ENCODE data around the gene MUC13.

The MUC13 gene

DNA sequence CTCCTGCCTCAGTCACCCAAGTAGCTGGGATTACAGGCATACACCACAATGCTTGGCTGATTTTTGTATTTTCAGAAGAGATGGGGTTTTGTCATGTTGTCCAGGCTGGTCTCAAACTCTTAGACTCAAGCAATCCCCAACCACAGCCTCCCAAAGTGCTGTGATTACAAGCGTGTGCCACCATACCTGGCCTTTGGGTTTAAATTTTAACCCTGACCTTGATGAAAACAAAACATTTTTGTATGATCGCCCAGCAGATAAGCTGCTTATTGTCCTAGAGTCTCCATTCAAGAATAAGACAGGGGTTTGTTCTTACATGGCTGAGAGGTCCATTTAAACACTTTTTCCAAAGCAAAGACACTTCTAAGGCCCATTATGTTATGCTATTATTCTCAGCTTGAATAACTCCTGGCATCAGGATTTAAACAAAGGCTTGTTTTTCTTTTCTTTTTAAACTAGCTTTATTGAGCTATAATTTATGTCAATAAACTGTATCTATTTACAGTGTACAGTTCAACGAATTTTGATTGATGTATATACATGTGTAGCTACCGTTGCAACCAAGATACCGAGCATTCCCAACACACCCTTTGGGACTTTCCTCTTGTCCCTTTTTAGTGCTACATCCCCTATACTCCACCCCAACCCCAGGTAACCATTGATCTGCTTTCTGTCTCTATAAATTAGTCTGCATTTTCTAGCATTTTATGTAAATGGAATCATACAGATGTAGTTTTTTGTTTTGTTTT lies 1.4 kb upstream of the MUC13 start:
- H3K4me3 ChIP-seq (ENCODE audit: low read depth, low read length), result no peak overlapping the region
- TF ChIP-seq, protein P1, sequence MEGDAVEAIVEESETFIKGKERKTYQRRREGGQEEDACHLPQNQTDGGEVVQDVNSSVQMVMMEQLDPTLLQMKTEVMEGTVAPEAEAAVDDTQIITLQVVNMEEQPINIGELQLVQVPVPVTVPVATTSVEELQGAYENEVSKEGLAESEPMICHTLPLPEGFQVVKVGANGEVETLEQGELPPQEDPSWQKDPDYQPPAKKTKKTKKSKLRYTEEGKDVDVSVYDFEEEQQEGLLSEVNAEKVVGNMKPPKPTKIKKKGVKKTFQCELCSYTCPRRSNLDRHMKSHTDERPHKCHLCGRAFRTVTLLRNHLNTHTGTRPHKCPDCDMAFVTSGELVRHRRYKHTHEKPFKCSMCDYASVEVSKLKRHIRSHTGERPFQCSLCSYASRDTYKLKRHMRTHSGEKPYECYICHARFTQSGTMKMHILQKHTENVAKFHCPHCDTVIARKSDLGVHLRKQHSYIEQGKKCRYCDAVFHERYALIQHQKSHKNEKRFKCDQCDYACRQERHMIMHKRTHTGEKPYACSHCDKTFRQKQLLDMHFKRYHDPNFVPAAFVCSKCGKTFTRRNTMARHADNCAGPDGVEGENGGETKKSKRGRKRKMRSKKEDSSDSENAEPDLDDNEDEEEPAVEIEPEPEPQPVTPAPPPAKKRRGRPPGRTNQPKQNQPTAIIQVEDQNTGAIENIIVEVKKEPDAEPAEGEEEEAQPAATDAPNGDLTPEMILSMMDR (IDR thresholded peaks at IDR 0.05; ENCODE audit: insufficient read depth, low read depth, low read length, missing control alignments), result no peak
- DNase-seq (ENCODE audit: low read depth), result no peak

DNA sequence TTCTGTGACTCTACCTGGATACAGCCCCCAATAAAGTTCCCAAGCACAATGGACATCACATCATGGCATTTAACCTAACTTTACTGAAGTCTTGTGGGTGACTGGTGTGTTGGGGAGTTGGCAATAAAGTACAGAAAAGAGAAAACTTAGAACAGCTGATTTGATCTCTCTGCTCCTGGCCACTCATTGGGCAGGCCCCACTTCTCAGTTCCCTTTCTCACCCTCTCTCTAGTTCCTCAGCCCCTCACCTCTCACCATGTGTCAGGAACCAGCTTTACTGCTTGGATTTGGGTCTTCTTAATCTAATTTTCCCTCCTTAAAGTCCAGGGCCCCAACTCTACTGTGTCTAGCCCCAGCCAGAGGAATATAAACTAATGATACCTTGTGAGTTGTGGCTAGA lies 713 bp upstream of the MUC13 start:
- TF ChIP-seq, protein P1 (IDR thresholded peaks at IDR 0.05; ENCODE audit: insufficient read depth, low read depth, low read length, missing control alignments), result no peak
- DNase-seq (ENCODE audit: low read depth), result peak; percentile 46
- no peak overlapping the region for H3K4me3 ChIP-seq (ENCODE audit: low read depth, low read length)

DNA sequence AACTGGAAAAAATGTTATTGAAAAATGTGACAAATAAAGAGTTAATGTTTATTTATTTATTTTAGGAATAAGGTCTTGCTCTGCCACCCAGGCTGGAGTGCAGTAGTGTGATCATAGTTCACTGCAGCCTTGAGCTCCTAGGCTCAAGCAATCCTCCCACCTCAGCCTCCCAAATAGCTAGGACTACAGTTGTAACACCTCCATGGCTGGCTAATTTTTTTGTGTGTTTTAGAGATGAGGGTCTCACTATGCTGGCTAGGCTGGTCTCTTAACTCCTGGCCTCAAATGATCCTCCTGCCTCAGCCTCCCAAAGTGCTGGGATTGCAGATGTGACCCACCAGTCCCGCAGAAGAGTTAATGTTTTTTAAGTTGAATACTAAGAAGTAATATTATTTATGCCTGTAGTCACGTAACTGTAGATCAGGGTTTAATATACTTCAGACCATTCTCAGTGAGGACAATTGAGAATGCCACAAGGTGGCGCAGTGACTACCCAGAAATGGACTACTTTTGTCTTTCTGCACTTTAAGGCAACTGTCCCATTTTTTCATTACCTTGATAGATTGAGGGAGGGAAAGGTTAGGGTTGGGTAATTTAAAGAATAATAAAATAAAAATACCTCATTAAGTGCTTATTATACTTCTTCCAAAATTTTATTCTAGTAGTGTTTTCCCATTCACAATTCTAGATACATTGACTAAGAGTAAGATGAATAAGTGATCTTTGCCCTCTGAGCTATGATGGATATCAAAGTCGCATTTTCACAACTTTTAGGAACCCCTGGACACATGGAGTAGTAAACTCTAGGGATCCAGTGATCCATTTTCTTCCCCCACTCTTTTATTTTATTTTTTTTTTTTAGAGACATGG lies 6.0 kb downstream of the MUC13 start:
- TF ChIP-seq, protein P1 (IDR thresholded peaks at IDR 0.05; ENCODE audit: insufficient read depth, low read depth, low read length, missing control alignments), result peak; percentile 67
- no peak overlapping the region for H3K4me3 ChIP-seq (ENCODE audit: low read depth, low read length)
- DNase-seq (ENCODE audit: low read depth), result peak; percentile 77

DNA sequence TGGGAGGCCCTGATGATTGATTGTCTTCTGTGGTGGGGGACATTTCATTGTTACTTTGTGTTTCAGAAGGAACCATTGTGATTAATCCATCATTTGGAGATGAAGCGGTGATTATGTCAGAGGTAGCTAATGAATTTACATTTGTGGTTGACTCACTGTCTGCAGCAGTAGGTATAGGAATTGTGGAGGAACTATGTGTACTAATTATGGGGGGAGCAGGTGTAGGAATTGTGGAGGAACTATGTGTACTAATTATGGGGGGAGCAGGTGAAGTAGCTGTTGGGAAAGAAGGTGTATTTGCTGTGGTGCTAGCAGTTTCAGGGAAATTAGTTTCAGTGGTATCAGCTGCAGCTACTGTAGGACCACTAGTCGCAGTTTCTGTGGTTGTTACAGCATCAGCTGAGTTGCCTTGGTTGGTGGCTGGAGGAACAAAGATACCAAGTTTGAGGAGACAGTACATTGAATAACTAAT lies 6.9 kb downstream of the MUC13 start:
- H3K4me3 ChIP-seq (ENCODE audit: low read depth, low read length), result no peak overlapping the region
- TF ChIP-seq, protein P1 (IDR thresholded peaks at IDR 0.05; ENCODE audit: insufficient read depth, low read depth, low read length, missing control alignments), result no peak
- peak; percentile 67 for DNase-seq (ENCODE audit: low read depth)

DNA sequence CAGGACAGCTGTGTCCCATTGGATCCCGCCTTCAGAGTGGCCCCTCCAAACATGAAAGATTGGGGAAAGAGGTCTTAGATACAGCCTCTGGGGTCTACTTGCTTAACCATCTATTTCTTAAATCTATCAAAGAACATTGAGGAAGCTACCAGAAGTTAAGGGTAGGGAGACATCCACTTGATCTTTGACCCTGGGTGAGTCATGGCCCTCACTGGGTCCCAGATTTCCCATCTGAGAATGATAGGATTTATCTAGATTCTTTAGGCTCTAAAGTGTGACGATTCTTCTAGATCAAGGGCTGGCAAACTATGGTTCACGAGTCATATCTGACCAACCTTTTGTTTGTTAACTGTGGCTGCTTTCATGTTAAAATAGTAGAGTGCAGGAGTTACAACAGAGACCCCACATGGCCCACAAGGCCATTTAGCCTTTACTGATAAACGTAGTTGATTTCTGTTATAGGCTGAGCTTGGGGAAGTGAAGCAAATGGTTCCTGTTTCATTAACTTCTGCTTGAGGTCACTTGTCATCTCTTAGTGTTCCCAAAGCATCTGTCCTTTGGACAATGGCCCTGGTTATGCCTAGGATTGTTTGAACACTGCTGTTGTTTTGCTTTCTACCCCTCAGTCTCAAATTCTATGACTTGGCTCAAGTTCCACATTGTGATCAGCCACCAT lies 8.0 kb downstream of the MUC13 start:
- H3K4me3 ChIP-seq (ENCODE audit: low read depth, low read length), result no peak overlapping the region
- TF ChIP-seq, protein P1 (IDR thresholded peaks at IDR 0.05; ENCODE audit: insufficient read depth, low read depth, low read length, missing control alignments), result no peak
- DNase-seq (ENCODE audit: low read depth), result no peak

DNA sequence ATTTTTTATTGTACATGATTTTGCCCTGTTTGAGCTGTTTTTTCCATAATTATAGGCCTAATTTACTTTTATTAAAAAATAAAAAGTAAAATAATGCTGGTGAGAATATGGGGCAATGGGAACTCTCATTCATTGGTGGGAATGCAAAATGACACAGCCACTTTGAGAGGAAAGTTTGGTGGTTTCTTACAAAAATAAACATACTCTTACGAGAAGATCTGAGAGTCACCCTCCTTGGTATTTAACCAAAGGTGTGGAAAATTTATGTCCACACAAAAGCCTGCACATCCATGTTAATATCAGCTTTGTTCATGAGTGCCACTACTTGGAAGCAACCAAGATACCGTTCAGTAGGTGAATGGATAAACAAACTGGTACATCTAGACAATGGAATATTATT lies 9.8 kb downstream of the MUC13 start:
- TF ChIP-seq, protein P1 (IDR thresholded peaks at IDR 0.05; ENCODE audit: insufficient read depth, low read depth, low read length, missing control alignments), result no peak
- DNase-seq (ENCODE audit: low read depth), result no peak

More for the DNA sequence above, 9.8 kb downstream of the MUC13 start:
- no peak overlapping the region for H3K4me3 ChIP-seq (ENCODE audit: low read depth, low read length)

Data from GM12865 (cell line).